ENCODE measurements around the gene PHKA2. TPM values are rescaled to one million over a fixed set of nuclear protein-coding genes. Genes with fewer than 3 reads are reported as not detected.

PHKA2 gene
- total RNA-seq, 2 donors from 2014 or later = 29.4 to 33.2 TPM

GRCh38 chrX:18900401-18900976 is 83.4 kb downstream of the PHKA2 start:
- Mint-ChIP-seq H3K36me3 (ENCODE audit: low read depth) (no peaks in the 10 kb centered on the region), H3K27me3 (no peaks in the 10 kb centered on the region), H3K4me3 (no peak overlapping the region), H3K27ac (no peak overlapping the region), H3K4me1 (no peaks in the 10 kb centered on the region)
- no peak for ATAC-seq
- DNase-seq = no peak
- no peaks in the 10 kb centered on the region for H3K9me3 ChIP-seq (ENCODE audit: control insufficient read depth, low read length, poor library complexity, severe bottlenecking)

DNA sequence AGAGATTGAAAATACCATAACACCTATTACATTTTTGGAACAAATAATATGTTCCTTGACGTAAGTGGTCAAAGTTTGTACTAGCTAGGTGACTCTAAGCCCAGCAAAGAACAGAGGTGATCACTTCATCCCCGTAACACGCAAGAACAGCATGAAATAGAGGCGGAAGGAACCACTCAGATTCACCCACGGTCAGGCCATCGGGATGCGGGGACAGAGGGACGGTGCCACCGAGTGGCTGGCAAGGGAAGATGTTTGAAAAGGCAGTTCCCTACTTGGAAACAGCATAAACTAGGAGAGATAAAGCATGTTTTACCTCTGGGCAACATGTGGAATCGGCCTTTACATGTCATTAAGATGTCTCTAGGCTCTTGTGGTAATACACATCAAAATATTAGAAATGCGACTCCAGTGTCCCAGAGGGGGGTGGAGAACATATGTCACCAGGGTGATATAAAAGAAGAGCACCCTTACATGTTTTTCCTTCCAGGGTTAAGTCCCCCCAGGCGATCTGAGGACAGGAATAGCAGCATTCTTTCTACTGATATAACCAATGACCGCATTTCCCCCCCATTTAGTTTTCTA is 84.0 kb downstream of the PHKA2 start:
- no peak for DNase-seq
- Mint-ChIP-seq H3K4me3 (no peak overlapping the region), H3K27ac (no peak overlapping the region), H3K4me1 (no peaks in the 10 kb centered on the region), H3K36me3 (ENCODE audit: low read depth) (no peaks in the 10 kb centered on the region), H3K27me3 (no peaks in the 10 kb centered on the region)
- no peaks in the 10 kb centered on the region for H3K9me3 ChIP-seq (ENCODE audit: control insufficient read depth, low read length, poor library complexity, severe bottlenecking)
- no peak for ATAC-seq

- H3K4me3 Mint-ChIP-seq = no peak overlapping the region
- no peaks in the 10 kb centered on the region for H3K9me3 ChIP-seq (ENCODE audit: control insufficient read depth, low read length, poor library complexity, severe bottlenecking)
- H3K27me3 Mint-ChIP-seq = no peaks in the 10 kb centered on the region
- H3K27ac Mint-ChIP-seq = no peak overlapping the region
- H3K36me3 Mint-ChIP-seq (ENCODE audit: low read depth) = no peaks in the 10 kb centered on the region
- no peak for ATAC-seq
- DNase-seq = no peak
- no peaks in the 10 kb centered on the region for H3K4me1 Mint-ChIP-seq
Measured at GRCh38 chrX:18898492-18898891, 85.4 kb downstream of the PHKA2 start.

DNA sequence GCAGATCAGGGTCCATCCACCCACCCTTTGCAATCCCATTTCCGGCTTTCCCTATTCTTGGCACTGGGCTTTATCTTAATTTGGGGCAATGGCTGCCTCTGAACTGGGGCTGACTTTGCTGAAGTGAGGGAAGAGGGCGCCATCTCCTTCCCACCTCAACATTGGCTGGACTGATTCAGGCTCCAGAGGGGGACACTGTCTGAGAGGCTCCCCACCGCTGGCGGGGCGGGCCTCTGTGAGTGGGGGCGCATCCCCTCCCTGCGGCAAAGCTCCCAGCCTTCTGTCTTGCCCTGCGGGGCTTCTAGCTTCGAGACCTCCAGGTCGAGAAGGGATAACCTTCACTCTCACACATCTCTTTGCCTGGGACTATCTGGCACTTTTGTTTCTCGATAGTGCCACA is 85.8 kb downstream of the PHKA2 start:
- ATAC-seq (no peak), DNase-seq (no peak)
- no peaks in the 10 kb centered on the region for H3K27me3 Mint-ChIP-seq
- H3K27ac Mint-ChIP-seq = no peak overlapping the region
- H3K4me1 Mint-ChIP-seq = no peaks in the 10 kb centered on the region
- no peaks in the 10 kb centered on the region for H3K9me3 ChIP-seq (ENCODE audit: control insufficient read depth, low read length, poor library complexity, severe bottlenecking)
- no peak overlapping the region for H3K4me3 Mint-ChIP-seq
- no peaks in the 10 kb centered on the region for H3K36me3 Mint-ChIP-seq (ENCODE audit: low read depth)

DNA sequence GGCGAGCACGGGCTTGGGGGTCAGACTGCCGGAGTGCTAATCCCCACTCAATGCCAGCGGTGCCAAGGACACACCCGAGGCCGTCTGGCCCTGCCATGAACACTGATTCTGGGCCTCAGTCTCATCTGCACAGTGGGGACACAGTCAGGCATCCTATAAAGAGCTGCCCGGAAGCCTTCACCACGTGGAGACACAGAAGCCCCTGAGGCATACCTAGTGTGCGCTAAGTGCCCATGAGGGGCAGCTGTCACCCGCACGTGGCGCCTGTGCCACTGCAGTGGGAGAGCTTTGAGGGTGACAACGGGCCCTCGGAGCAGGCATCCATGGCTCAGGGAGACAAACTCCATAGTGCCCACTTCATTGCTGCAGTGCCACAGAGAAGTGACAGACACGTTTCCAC is 86.3 kb downstream of the PHKA2 start:
- H3K27ac Mint-ChIP-seq = no peak overlapping the region
- H3K4me3 Mint-ChIP-seq = peak overlapping the region; percentile 31
- ATAC-seq = no peak
- H3K27me3 Mint-ChIP-seq = no peaks in the 10 kb centered on the region
- no peak for DNase-seq
- no peaks in the 10 kb centered on the region for H3K4me1 Mint-ChIP-seq
- no peaks in the 10 kb centered on the region for H3K9me3 ChIP-seq (ENCODE audit: control insufficient read depth, low read length, poor library complexity, severe bottlenecking)
- no peaks in the 10 kb centered on the region for H3K36me3 Mint-ChIP-seq (ENCODE audit: low read depth)

DNA sequence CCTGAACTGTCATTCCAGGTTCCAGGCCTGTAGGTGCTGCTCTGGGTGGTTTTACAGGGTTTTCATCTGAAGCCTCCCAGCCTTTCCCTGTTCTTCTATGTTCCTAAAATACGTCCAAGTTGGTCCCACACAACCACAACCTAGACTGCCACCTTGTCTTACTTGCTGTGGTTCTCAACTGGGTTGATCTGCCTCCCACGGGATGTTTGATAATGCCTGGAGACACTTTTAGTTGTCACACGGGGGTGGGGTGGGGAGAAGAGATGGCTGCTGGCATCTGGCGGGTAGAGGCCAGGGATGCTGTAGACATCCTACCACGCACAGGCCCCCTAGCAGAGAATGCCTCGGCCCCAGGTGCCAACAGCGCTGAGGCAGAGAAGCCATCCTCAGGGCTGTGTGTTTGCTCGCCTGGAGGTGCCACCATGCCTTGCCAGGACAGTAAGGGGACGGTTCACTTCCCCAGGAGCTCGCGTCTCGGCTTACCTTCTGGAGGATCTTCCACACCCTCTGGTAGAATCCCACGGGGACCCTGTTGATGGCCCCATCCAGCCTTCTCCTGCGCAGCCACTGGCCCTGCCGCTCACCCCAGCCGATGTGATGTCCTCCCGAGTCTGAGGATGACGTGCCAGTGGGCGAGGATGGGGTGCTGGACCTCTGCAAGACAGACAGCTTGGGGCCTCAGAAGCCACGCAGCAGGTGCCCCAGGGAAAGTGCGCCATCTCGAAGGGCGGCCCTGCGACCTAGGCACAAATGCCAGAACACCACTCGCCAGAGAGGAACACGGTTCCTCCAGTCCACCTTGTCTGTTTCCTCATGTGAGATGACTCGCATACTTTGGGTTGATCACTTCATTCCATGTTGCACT is 87.0 kb downstream of the PHKA2 start:
- H3K4me3 Mint-ChIP-seq = peak overlapping the region; percentile 31
- no peaks in the 10 kb centered on the region for H3K27me3 Mint-ChIP-seq
- no peaks in the 10 kb centered on the region for H3K4me1 Mint-ChIP-seq
- no peaks in the 10 kb centered on the region for H3K36me3 Mint-ChIP-seq (ENCODE audit: low read depth)
- H3K27ac Mint-ChIP-seq = no peak overlapping the region
- H3K9me3 ChIP-seq (ENCODE audit: control insufficient read depth, low read length, poor library complexity, severe bottlenecking) = no peaks in the 10 kb centered on the region
- ATAC-seq = no peak
- DNase-seq = no peak

GRCh38 chrX:18895189-18895951 is 88.5 kb downstream of the PHKA2 start:
- H3K9me3 ChIP-seq (ENCODE audit: control insufficient read depth, low read length, poor library complexity, severe bottlenecking) = no peaks in the 10 kb centered on the region
- Mint-ChIP-seq H3K27me3 (no peaks in the 10 kb centered on the region), H3K36me3 (ENCODE audit: low read depth) (no peaks in the 10 kb centered on the region), H3K4me1 (no peaks in the 10 kb centered on the region), H3K4me3 (no peak overlapping the region), H3K27ac (no peak overlapping the region)
- ATAC-seq = no peak
- no peak for DNase-seq

DNA sequence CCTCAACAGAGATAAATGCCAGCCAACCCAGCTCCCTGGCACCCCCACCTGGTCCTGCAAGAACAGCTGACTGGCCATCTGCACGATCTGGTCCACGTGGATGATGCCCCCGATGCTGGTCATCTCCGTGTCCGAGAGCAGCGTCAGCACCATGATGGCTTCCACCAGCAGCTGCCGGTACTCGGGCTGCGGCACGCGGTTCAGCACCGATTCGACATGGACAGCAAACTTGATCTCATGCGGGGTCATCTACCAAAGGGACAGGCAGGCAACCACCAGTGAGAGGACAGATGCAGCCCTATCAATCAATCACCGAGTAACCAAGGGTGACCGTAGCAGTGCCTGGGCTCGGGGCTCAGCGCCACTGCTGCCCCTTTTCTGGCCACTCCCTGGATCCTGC is 89.8 kb downstream of the PHKA2 start:
- no peak overlapping the region for H3K4me3 Mint-ChIP-seq
- H3K36me3 Mint-ChIP-seq (ENCODE audit: low read depth) = no peaks in the 10 kb centered on the region
- H3K27me3 Mint-ChIP-seq = no peaks in the 10 kb centered on the region
- DNase-seq (no peak), ATAC-seq (no peak)
- H3K9me3 ChIP-seq (ENCODE audit: control insufficient read depth, low read length, poor library complexity, severe bottlenecking) = no peaks in the 10 kb centered on the region
- no peaks in the 10 kb centered on the region for H3K4me1 Mint-ChIP-seq
- no peak overlapping the region for H3K27ac Mint-ChIP-seq

DNA sequence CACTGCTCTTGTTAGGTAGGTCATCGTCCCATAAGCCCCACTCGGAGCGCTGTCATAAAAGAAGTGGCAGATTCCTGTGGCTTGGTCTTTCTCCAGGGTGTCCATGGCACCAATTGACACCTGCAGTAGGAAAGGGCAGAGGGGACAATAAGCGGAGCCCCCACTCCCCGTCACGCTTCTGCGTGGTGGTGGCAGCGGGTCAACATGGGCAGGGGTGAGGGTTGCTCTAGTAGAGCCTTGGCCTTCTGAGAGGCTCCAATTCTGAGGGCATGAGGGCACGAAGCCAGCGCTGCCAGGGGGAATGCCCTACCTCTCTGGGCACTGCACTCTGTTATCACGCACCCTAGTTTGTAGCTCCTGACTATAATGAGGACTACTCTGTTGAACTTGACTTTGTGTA is 90.4 kb downstream of the PHKA2 start:
- DNase-seq (no peak), ATAC-seq (no peak)
- Mint-ChIP-seq H3K4me3 (no peak overlapping the region), H3K27ac (no peak overlapping the region), H3K27me3 (no peaks in the 10 kb centered on the region), H3K36me3 (ENCODE audit: low read depth) (no peaks in the 10 kb centered on the region), H3K4me1 (no peaks in the 10 kb centered on the region)
- H3K9me3 ChIP-seq (ENCODE audit: control insufficient read depth, low read length, poor library complexity, severe bottlenecking) = no peaks in the 10 kb centered on the region

- Mint-ChIP-seq H3K4me1 (no peaks in the 10 kb centered on the region), H3K27me3 (no peaks in the 10 kb centered on the region), H3K36me3 (ENCODE audit: low read depth) (no peaks in the 10 kb centered on the region), H3K4me3 (no peak overlapping the region), H3K27ac (no peak overlapping the region)
- no peak for DNase-seq
- ATAC-seq = no peak
- H3K9me3 ChIP-seq (ENCODE audit: control insufficient read depth, low read length, poor library complexity, severe bottlenecking) = no peaks in the 10 kb centered on the region
Measured at GRCh38 chrX:18892899-18893298, 91.0 kb downstream of the PHKA2 start.

GRCh38 chrX:18891548-18891945 is 92.4 kb downstream of the PHKA2 start:
- no peaks in the 10 kb centered on the region for H3K27me3 Mint-ChIP-seq
- no peaks in the 10 kb centered on the region for H3K9me3 ChIP-seq (ENCODE audit: control insufficient read depth, low read length, poor library complexity, severe bottlenecking)
- DNase-seq (no peak), ATAC-seq (no peak)
- peaks cover 7% of the 10 kb centered on the region for H3K4me1 Mint-ChIP-seq
- no peaks in the 10 kb centered on the region for H3K36me3 Mint-ChIP-seq (ENCODE audit: low read depth)
- H3K4me3 Mint-ChIP-seq = no peak overlapping the region
- H3K27ac Mint-ChIP-seq = no peak overlapping the region

DNA sequence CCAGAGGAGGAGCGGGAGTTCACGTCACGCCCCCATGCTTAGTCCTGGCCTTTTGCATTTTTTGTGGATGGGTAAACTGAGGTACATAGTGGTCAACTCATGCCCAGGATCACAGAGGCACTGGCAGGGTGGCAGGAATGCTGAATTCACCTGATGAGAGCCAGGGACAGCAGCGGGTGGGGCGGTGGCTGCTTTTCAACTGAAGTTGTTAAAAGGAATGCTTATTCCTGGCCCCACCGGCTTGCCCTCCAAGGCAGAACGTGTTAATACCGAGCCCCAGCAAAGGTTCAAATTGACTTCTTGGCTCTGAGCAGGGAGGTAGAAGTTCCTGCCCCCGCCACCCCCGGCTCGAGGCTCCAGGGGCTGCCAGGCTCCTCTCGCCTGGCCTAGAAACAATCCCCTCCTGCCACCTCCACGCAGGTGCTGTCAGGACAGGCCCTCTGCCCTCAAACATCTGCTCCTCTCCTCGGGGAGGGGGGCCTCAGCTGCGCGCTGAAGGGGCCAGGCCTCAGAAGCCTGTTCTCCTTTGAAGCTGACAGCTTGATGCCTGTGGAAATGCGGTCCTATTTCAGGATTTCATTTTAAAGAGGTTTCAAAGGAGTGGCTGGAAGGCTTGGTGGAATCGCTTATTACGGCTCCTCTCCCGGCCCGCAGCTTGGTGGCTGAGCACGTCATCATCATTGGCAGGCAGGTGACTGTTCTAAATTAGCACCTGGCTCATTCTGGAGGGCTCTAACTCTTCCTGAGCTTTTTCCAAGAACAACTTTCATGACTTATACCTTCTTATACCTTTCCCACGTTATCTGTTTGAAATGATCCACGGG is 93.0 kb downstream of the PHKA2 start:
- H3K4me1 Mint-ChIP-seq = peaks cover 11% of the 10 kb centered on the region
- H3K27me3 Mint-ChIP-seq = no peaks in the 10 kb centered on the region
- DNase-seq (no peak), ATAC-seq (no peak)
- H3K27ac Mint-ChIP-seq = peak overlapping the region; percentile 51
- no peaks in the 10 kb centered on the region for H3K9me3 ChIP-seq (ENCODE audit: control insufficient read depth, low read length, poor library complexity, severe bottlenecking)
- H3K36me3 Mint-ChIP-seq (ENCODE audit: low read depth) = no peaks in the 10 kb centered on the region
- H3K4me3 Mint-ChIP-seq = no peak overlapping the region

DNA sequence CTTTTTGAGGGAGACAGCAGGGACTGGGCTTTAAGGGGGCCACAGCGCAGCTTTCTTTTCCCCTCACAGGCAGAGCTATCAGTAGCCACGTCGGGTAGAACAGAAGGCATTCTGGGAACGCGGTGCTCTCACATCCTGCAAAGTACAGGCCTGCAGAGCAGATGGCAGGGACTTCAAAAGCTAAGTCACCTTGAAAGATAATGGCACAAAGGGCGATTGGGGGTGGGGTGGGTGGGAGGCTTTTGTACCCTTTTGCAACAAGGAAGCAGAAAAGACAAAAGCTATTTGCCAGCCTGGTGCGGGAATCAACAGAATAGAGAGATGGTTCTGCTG is 93.9 kb downstream of the PHKA2 start:
- H3K4me1 Mint-ChIP-seq = peaks cover 17% of the 10 kb centered on the region
- H3K4me3 Mint-ChIP-seq = no peak overlapping the region
- DNase-seq = no peak
- peak overlapping the region; percentile 51 for H3K27ac Mint-ChIP-seq
- no peak for ATAC-seq
- no peaks in the 10 kb centered on the region for H3K36me3 Mint-ChIP-seq (ENCODE audit: low read depth)
- H3K27me3 Mint-ChIP-seq = no peaks in the 10 kb centered on the region
- no peaks in the 10 kb centered on the region for H3K9me3 ChIP-seq (ENCODE audit: control insufficient read depth, low read length, poor library complexity, severe bottlenecking)
